IMR-90 (cell line): ENCODE results near the gene MYLK4. TPM values are rescaled to one million over a fixed set of nuclear protein-coding genes. Genes with fewer than 3 reads are reported as not detected.

Source experiments
- ATAC-seq: fragments of 200-7000 bp; cut with Tn5 transposase; 2 replicates; pipeline ENCODE4 v1.9.1; 2020; ENCODE audit warnings: low read depth, mild to moderate bottlenecking, moderate library complexity
- BruUV-seq: library from RNA; stranded (reverse); fragments of 400-500 nt; replicated peaks from 2 replicates; lab custom pipeline; 2021; lab: Mats Ljungman, UMichigan
- CTCF ChIA-PET: fragments of 300-600 bp; formaldehyde crosslinking; extraction: SDS; loops from one replicate; lab custom pipeline; 2021; ENCODE audit warnings: antibody characterized with exemption; lab: Yijun Ruan, JAX
- POLR2A ChIA-PET: fragments of 300-600 bp; sonication (Branson Sonifier 250); formaldehyde crosslinking; loops from one replicate; lab custom pipeline; 2022; ENCODE audit warnings: antibody characterized with exemption; ENCODE audit not compliant: unreplicated experiment; lab: Charles Lee
- DNase-seq: peaks from one replicate; pipeline ENCODE4 v3.0.0; 2013
- H2AFZ ChIP-seq: replicated peaks from 2 replicates; pipeline ENCODE3; 2013; ENCODE audit warnings: low read length, mild to moderate bottlenecking; ENCODE audit not compliant: poor library complexity
- H2AK5ac ChIP-seq: 2 replicates; pipeline ENCODE4 v1.6.1; 2013; ENCODE audit warnings: low read depth, low read length, inconsistent platforms
- H2AK9ac ChIP-seq: replicated peaks from 2 replicates; pipeline ENCODE3; 2013; ENCODE audit warnings: mild to moderate bottlenecking, low read depth, low read length, moderate library complexity; ENCODE audit not compliant: poor library complexity
- H2BK120ac ChIP-seq: 2 replicates; pipeline ENCODE4 v1.6.1; 2013; ENCODE audit warnings: low read depth, low read length, inconsistent platforms
- H2BK15ac ChIP-seq: 3 replicates; pipeline ENCODE4 v1.6.1; 2013; ENCODE audit warnings: low read depth, low read length, inconsistent platforms
- H2BK20ac ChIP-seq: 2 replicates; pipeline ENCODE4 v1.6.1; 2013; ENCODE audit warnings: low read depth, mild to moderate bottlenecking, inconsistent platforms, low read length, moderate library complexity
- H2BK5ac ChIP-seq: 2 replicates; pipeline ENCODE4 v1.6.1; 2013; ENCODE audit warnings: mild to moderate bottlenecking, low read depth, low read length, inconsistent platforms; ENCODE audit not compliant: poor library complexity, severe bottlenecking
- H3K14ac ChIP-seq: replicated peaks from 2 replicates; pipeline ENCODE4 v1.6.1; 2013; ENCODE audit warnings: low read depth, low read length, inconsistent platforms
- H3K18ac ChIP-seq: 2 replicates; pipeline ENCODE4 v1.6.1; 2013; ENCODE audit warnings: low read depth, low read length, control low read depth
- H3K23ac ChIP-seq: 2 replicates; pipeline ENCODE4 v1.6.1; 2013; ENCODE audit warnings: low read depth, low read length, inconsistent platforms
- H3K27ac ChIP-seq: 2 replicates; pipeline ENCODE4 v1.5.1; 2013; ENCODE audit warnings: mild to moderate bottlenecking, control low read depth, low read length; ENCODE audit not compliant: insufficient read depth
- H3K27me3 ChIP-seq: 2 replicates; pipeline ENCODE4 v1.6.1; 2013; ENCODE audit warnings: low read length; ENCODE audit not compliant: control insufficient read depth, insufficient read depth
- H3K36me3 ChIP-seq: 2 replicates; pipeline ENCODE4 v1.6.1; 2013; ENCODE audit warnings: low read length, mixed read lengths; ENCODE audit not compliant: control insufficient read depth, insufficient read depth
- H3K4ac ChIP-seq: 2 replicates; pipeline ENCODE4 v1.6.1; 2013; ENCODE audit warnings: low read depth, low read length, inconsistent platforms
- H3K4me1 ChIP-seq: 2 replicates; pipeline ENCODE4 v1.6.1; 2013; ENCODE audit warnings: low read length, mixed read lengths; ENCODE audit not compliant: control insufficient read depth, insufficient read depth
- H3K4me2 ChIP-seq: 2 replicates; pipeline ENCODE4 v1.6.1; 2013; ENCODE audit warnings: low read depth, mild to moderate bottlenecking, control low read depth, low read length, moderate library complexity
- H3K4me3 ChIP-seq: 2 replicates; pipeline ENCODE4 v1.5.1; 2013; ENCODE audit warnings: low read depth, mild to moderate bottlenecking, control low read depth, low read length, moderate library complexity; ENCODE audit not compliant: insufficient read depth
- H3K56ac ChIP-seq: 2 replicates; pipeline ENCODE4 v1.6.1; 2013; ENCODE audit warnings: low read length, inconsistent platforms; ENCODE audit not compliant: insufficient read depth; ENCODE audit errors: extremely low read depth
- H3K79me1 ChIP-seq, 2 experiments: 2 replicates each; pipeline ENCODE4 v1.6.1; 2013; ENCODE audit warnings: low read length in 2 of 2, inconsistent platforms in 1 of 2, low read depth in 1 of 2
- H3K9ac ChIP-seq: 2 replicates; pipeline ENCODE4 v1.6.1; 2013; ENCODE audit warnings: low read depth, low read length, control low read depth
- H3K9me1 ChIP-seq: 2 replicates; pipeline ENCODE4 v1.6.1; 2013; ENCODE audit warnings: low read length, inconsistent platforms; ENCODE audit not compliant: insufficient read depth
- H3K9me3 ChIP-seq: 2 replicates; pipeline ENCODE4 v1.6.1; 2013; ENCODE audit warnings: low read length; ENCODE audit not compliant: control insufficient read depth, insufficient read depth
- H4K20me1 ChIP-seq: 2 replicates; pipeline ENCODE4 v1.6.1; 2013; ENCODE audit warnings: low read length, inconsistent platforms; ENCODE audit not compliant: insufficient read depth
- H4K5ac ChIP-seq: 2 replicates; pipeline ENCODE4 v1.6.1; 2013; ENCODE audit warnings: mild to moderate bottlenecking, low read depth, low read length, control low read depth
- H4K8ac ChIP-seq, 2 experiments: 2 replicates each; pipeline ENCODE4 v1.6.1; 2013; ENCODE audit warnings: low read depth in 2 of 2, low read length in 2 of 2, control low read depth in 1 of 2, inconsistent platforms in 1 of 2
- H4K91ac ChIP-seq: 2 replicates; pipeline ENCODE4 v1.6.1; 2013; ENCODE audit warnings: low read depth, low read length, inconsistent platforms; ENCODE audit not compliant: insufficient read depth
- CHD1 ChIP-seq: IDR thresholded peaks from 2 replicates; pipeline ENCODE4 v1.6.1; 2012; ENCODE audit warnings: low read depth, low read length, improper control_type of control experiment
- MAZ ChIP-seq: IDR thresholded peaks from 2 replicates; pipeline ENCODE4 v1.6.1; 2012; ENCODE audit warnings: low read depth, mild to moderate bottlenecking, low read length, improper control_type of control experiment, moderate library complexity, borderline replicate concordance
- WGBS, 2 experiments: methylation state at CpG; one replicate each; pipeline versions ENCODE4 v1.1.5 to v1.1.7; 2013; ENCODE audit warnings: missing lambda C conversion rate in 2 of 2; ENCODE audit not compliant: insufficient read length in 1 of 2; ENCODE audit errors: extremely low coverage in 2 of 2; 5-methylcytosine and 5-hydroxymethylcytosine counted together
- dilution Hi-C: fragments of 300-500 bp; cut with HindIII; formaldehyde crosslinking; loops from one replicate; pipeline ENCODE4 v1.14.3; 2018; ENCODE audit warnings: low sequenced_read_pairs; ENCODE audit not compliant: unreplicated experiment
- in situ Hi-C: fragments of 300-500 bp; cut with MboI; formaldehyde crosslinking; loops from 3 replicates; pipeline ENCODE4 v1.14.3; 2019; ENCODE audit warnings: low sequenced_read_pairs, inconsistent platforms, mixed read lengths
- intact Hi-C: fragments of 100-400 bp; cut with micrococcal nuclease; formaldehyde crosslinking; loops from 2 replicates; pipeline ENCODE4 v1.10.0; 2022
- polyA plus RNA-seq, 3 experiments: library from polyadenylated mRNA; depleted of rRNA; stranded (reverse); fragments of >200 nt; gene quantifications; 2 replicates each; pipeline ENCODE4 v1.2.3, GENCODE V29; 2012; ENCODE audit warnings: low replicate concordance in 1 of 3
- total RNA-seq: library from RNA; depleted of rRNA; stranded (reverse); fragments of >200 nt; gene quantifications from 2 replicates; pipeline ENCODE4 v1.2.3, GENCODE V29; 2012

The MYLK4 gene
- total and polyA plus RNA-seq, 2 of the 4 experiments (the other 2 are of a cell fraction) = under 0.01 to 0.07 TPM

GRCh38 chr6:2765896-2766766, 15.4 kb upstream of the MYLK4 start:
- Histone ChIP-seq H4K91ac (peak overlapping the region; percentile 64), H3K4ac (peak overlapping the region; percentile 73), H3K56ac (peak overlapping the region; percentile 42), H3K18ac (peak overlapping the region; percentile 30), H3K9me3 (no peaks in the 10 kb centered on the region), H2BK120ac (peak overlapping the region; percentile 43), H2AK5ac (peak overlapping the region; percentile 70; the same call in 1 of the 2 replicates), H3K23ac (peak overlapping the region; percentile 95), H3K27ac (peak overlapping the region; percentile 81), H3K79me1 (peaks cover 2 to 37% of the 10 kb centered on the region in 2 experiments; a peak in 3 of 4 replicates), H2BK20ac (no peak overlapping the region), H3K9ac (peak overlapping the region; percentile 70), H4K8ac (peak overlapping the region in 1 of 2 experiments; percentile 70; a peak in 2 of 4 replicates), H3K4me1 (peaks cover 17% of the 10 kb centered on the region), H3K27me3 (no peaks in the 10 kb centered on the region), H3K4me3 (peak overlapping the region; percentile 79), H4K20me1 (peaks cover 40% of the 10 kb centered on the region), H2AK9ac (peak overlapping the region; percentile 94), H3K14ac (peak overlapping the region; percentile 39), H4K5ac (peak overlapping the region; percentile 8), H2AFZ (peak overlapping the region; percentile 95), H3K4me2 (peak overlapping the region; percentile 81), H2BK5ac (peak overlapping the region; percentile 88), H3K9me1 (peaks cover 15% of the 10 kb centered on the region; the same call in 1 of the 2 replicates), H2BK15ac (no peak overlapping the region), H3K36me3 (peaks cover 7% of the 10 kb centered on the region)
- intact Hi-C loops (loop anchor here (1.0 to 10.0 kb wide), 3 partner anchors 23 to 219 kb away; no protein-coding TSS in a partner anchor), in situ Hi-C loops (no loop called here), dilution Hi-C loops (no loop called here)
- peak; percentile 30 for DNase-seq
- ChIA-PET CTCF (interaction anchor here (0.6 to 2.4 kb wide), 3 partner anchors 25 to 351 kb away, joined by 5 to 10 read pairs (median 9); no protein-coding TSS in a partner anchor), POLR2A (interaction anchor here (1.2 kb wide), 1 partner anchor 302 kb away, joined by 3 read pairs; the partner anchor contains the start of gene RIPK1)
- WGBS, 2 experiments = 0% methylated on average over 26 of the region's 91 CpGs; no CpG with 5 or more reads in 1 of the 2 experiments
- TF ChIP-seq MAZ (0 out of 2 replicates have a peak, but pooled peaks have one; percentile 8), CHD1 (no peak)
- no TSS peak for BruUV-seq
- peak; percentile 36 for ATAC-seq
